Ovary (tissue), 3 donors: ENCODE data around the gene CA11.
"Not testable (repeated sequence)": the region's sequence is repeated elsewhere in the genome, so short reads cannot be mapped to it uniquely, and the experiment has no call there.

Experiments
- CTCF ChIP-seq, 3 donors: fragments of 450-650 bp in 2 of 3; fragments of 200-600 bp in 1 of 3; IDR thresholded peaks; one replicate each; pipeline versions ENCODE4 v1.5.1 to v1.8.0; 2016 to 2022; ENCODE audit warnings: antibody characterized with exemption in 3 of 3, mild to moderate bottlenecking in 1 of 3
- EP300 ChIP-seq: sonication (generic); formaldehyde crosslinking; IDR thresholded peaks from one replicate; pipeline ENCODE4 v1.6.1; 2017; ENCODE audit warnings: antibody characterized with exemption
- donor health status: DM: no; HTN: no; CAD: no.

- not testable (repeated sequence) for TF ChIP-seq CTCF (IDR thresholded peaks at IDR 0.05); EP300
Observed at GRCh38 chr19:48680006-48680405, 34.0 kb upstream of the CA11 start.
